B cell (primary cell): ENCODE results near the gene CMC4. TPM values are rescaled to one million over a fixed set of nuclear protein-coding genes. Genes with fewer than 3 reads are reported as not detected.

ENCODE experiments used
- ATAC-seq: fragments of 200-7000 bp; cut with Tn5 transposase; one replicate; pipeline ENCODE4 v1.10.0; 2021; ENCODE audit warnings: low read depth, mild to moderate bottlenecking, moderate number of reproducible peaks, moderate library complexity
- CTCF ChIA-PET: fragments of 350-600 bp; sonication (Branson Sonifier 250); formaldehyde crosslinking; loops from one replicate; lab custom pipeline; 2021; ENCODE audit warnings: antibody characterized with exemption, inconsistent platforms; lab: Charles Lee
- POLR2A ChIA-PET: fragments of 350-600 bp; sonication (Branson Sonifier 250); formaldehyde crosslinking; loops from one replicate; lab custom pipeline; 2021; ENCODE audit warnings: antibody characterized with exemption; lab: Charles Lee
- DNase-seq: peaks from one replicate; pipeline ENCODE4 v3.0.0; 2013
- H2AFZ ChIP-seq: 2 replicates; pipeline ENCODE4 v1.6.1; 2012; ENCODE audit warnings: mild to moderate bottlenecking, low read depth, low read length; ENCODE audit not compliant: insufficient read depth, poor library complexity, severe bottlenecking
- H3K27ac ChIP-seq, 2 donors: 1 replicate in 1 of 2; 2 replicates in 1 of 2; pipeline ENCODE4 v1.5.1; 2012 to 2013; ENCODE audit warnings: low read length in 2 of 2, mild to moderate bottlenecking in 2 of 2, moderate library complexity in 1 of 2
- H3K27me3 ChIP-seq, 4 experiments: fragments of 200-600 bp in 1 of 4; sonication (generic) in 1 of 4; replicated peaks in 1 of 4; 1 replicate in 2 of 4; 2 replicates in 2 of 4; pipeline versions ENCODE4 v1.6.1 to v1.7.0; 2013 to 2016; ENCODE audit warnings: low read length in 3 of 4, mild to moderate bottlenecking in 2 of 4, mixed read lengths in 1 of 4, moderate library complexity in 1 of 4; ENCODE audit not compliant: insufficient read depth in 4 of 4, control insufficient read depth in 3 of 4; ENCODE audit errors: control extremely low read depth in 1 of 4
- H3K36me3 ChIP-seq, 2 experiments: replicated peaks in 1 of 2; 1 replicate in 1 of 2; 2 replicates in 1 of 2; pipeline versions ENCODE4 v1.6.1 to v1.7.1; 2013; ENCODE audit warnings: low read length in 1 of 2; ENCODE audit not compliant: insufficient read depth in 2 of 2, control insufficient read depth in 1 of 2; ENCODE audit errors: control extremely low read depth in 1 of 2, extremely low read depth in 1 of 2
- H3K4me1 ChIP-seq, 2 donors: fragments of 200-600 bp in 1 of 2; sonication (generic) in 1 of 2; 1 replicate in 1 of 2; 2 replicates in 1 of 2; pipeline versions ENCODE4 v1.5.1 to v1.6.1; 2013 to 2017; ENCODE audit warnings: low read length in 2 of 2; ENCODE audit not compliant: control insufficient read depth in 2 of 2, insufficient read depth in 2 of 2
- H3K4me2 ChIP-seq: replicated peaks from 2 replicates; pipeline ENCODE3; 2012; ENCODE audit warnings: mild to moderate bottlenecking, low read depth, low read length; ENCODE audit not compliant: poor library complexity, severe bottlenecking
- H3K4me3 ChIP-seq, 5 experiments: fragments of 200-600 bp in 1 of 5; sonication (generic) in 1 of 5; 1 replicate in 3 of 5; 2 replicates in 2 of 5; pipeline versions ENCODE4 v1.5.1 to v1.7.0; 2011 to 2016; ENCODE audit warnings: low read length in 4 of 5, mild to moderate bottlenecking in 4 of 5, low read depth in 2 of 5, control low read depth in 1 of 5, moderate library complexity in 1 of 5; ENCODE audit not compliant: insufficient read depth in 1 of 5; ENCODE audit errors: control extremely low read depth in 1 of 5, extremely low read depth in 1 of 5
- H3K79me2 ChIP-seq: fragments of 200-600 bp; sonication (generic); one replicate; pipeline ENCODE4 v1.6.0; 2016; ENCODE audit warnings: low read length; ENCODE audit not compliant: control insufficient read depth, insufficient read depth
- H3K9ac ChIP-seq: fragments of 200-600 bp; sonication (generic); 2 replicates; pipeline ENCODE4 v1.6.1; 2017; ENCODE audit warnings: mild to moderate bottlenecking, low read length, moderate library complexity
- H3K9me3 ChIP-seq, 3 donors: one replicate each; pipeline versions ENCODE4 v1.6.1 to v1.7.1; 2013; ENCODE audit warnings: low read length in 2 of 3; ENCODE audit not compliant: control insufficient read depth in 2 of 3, insufficient read depth in 1 of 3; ENCODE audit errors: control extremely low read depth in 1 of 3
- H4K20me1 ChIP-seq: 2 replicates; pipeline ENCODE4 v1.6.0; 2012; ENCODE audit warnings: mild to moderate bottlenecking, low read length; ENCODE audit not compliant: insufficient read depth, control insufficient read depth, poor library complexity, severe bottlenecking
- H3K27ac Mint-ChIP-seq: one replicate; pipeline ENCODE4 v1.8.0; 2021; ENCODE audit warnings: mixed read lengths
- H3K27me3 Mint-ChIP-seq: one replicate; pipeline ENCODE4 v1.8.0; 2021; ENCODE audit warnings: mixed read lengths
- H3K4me1 Mint-ChIP-seq: one replicate; pipeline ENCODE4 v1.8.0; 2021; ENCODE audit warnings: mixed read lengths
- H3K4me3 Mint-ChIP-seq: one replicate; pipeline ENCODE4 v1.8.0; 2021; ENCODE audit warnings: mixed read lengths
- H3K9me3 Mint-ChIP-seq: one replicate; pipeline ENCODE4 v1.8.0; 2022; ENCODE audit warnings: mixed read lengths; ENCODE audit not compliant: insufficient read depth
- CTCF ChIP-seq: fragments of 200-600 bp; IDR thresholded peaks from one replicate; pipeline ENCODE4 v1.8.0; 2022; ENCODE audit warnings: antibody characterized with exemption, mild to moderate bottlenecking
- EZH2 ChIP-seq: IDR thresholded peaks from 2 replicates; pipeline ENCODE4 v1.6.1; 2012; ENCODE audit warnings: borderline replicate concordance, low read depth, mild to moderate bottlenecking, moderate library complexity, low read length; ENCODE audit not compliant: insufficient read depth, poor library complexity, severe bottlenecking
- WGBS: methylation state at CpG from one replicate; pipeline ENCODE4 v1.1.5; 2013; ENCODE audit warnings: missing lambda C conversion rate; ENCODE audit not compliant: insufficient coverage; 5-methylcytosine and 5-hydroxymethylcytosine counted together
- intact Hi-C: fragments of 100-400 bp; cut with micrococcal nuclease; formaldehyde crosslinking; loops from one replicate; pipeline ENCODE4 v1.10.0; 2022
- polyA plus RNA-seq: library from polyadenylated mRNA; depleted of rRNA; stranded (reverse); fragments of >200 nt; gene quantifications from 2 replicates; pipeline ENCODE4 v1.2.3, GENCODE V29; 2012
- total RNA-seq, 2 donors: library from RNA; stranded (reverse); fragments of 120-200 nt in 1 of 2; gene quantifications; 1 replicate in 1 of 2; 2 replicates in 1 of 2; pipeline versions ENCODE4 v1.2.3 to v1.2.4, GENCODE V29; 2013 to 2022

Gene CMC4
- total and polyA plus RNA-seq, 2 donors (not counting 1 experiment from before 2014, with no cell fraction given): 6.0 to 10.1 TPM

DNA sequence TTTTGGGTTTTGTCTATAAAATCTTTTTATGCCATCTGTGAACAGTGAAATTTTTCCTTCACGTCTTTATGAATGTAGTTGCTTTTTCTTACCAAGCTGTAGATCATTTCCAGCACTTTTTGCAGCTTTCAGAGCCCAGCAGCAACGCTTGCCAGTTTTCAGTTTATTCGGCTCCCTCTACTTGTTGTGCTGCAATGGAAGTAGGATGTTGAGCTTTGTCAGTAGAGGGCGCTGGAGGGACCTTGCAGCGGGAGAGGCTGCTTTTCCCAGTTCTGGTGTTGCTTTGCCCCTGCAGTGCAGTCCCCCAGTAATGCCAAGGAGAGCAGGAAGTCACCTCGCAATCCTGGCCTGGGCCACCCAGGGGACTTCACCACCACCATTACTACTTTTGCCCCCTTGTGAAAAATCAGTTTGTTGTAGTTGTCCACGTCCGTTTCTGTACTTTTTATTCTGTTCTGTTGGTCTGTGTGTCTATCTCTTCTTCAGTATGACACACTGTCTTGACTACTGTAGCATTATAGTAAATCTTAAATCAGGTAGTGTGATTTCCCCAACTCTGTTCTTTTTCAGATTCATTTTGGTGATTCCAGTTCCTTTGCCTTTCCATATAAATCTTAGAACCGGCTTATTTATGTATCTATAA, 21.8 kb downstream of the CMC4 start:
- CTCF ChIA-PET: interaction anchor here (0.6 to 1.5 kb wide), 4 partner anchors 10 to 23 kb away, joined by 3 read pairs; partner anchors contain the start of gene BRCC3
- Mint-ChIP-seq H3K9me3 (no peaks in the 10 kb centered on the region), H3K4me3 (no peak overlapping the region), H3K27ac (no peak overlapping the region), H3K27me3 (no peaks in the 10 kb centered on the region), H3K4me1 (peaks cover 4% of the 10 kb centered on the region)
- peaks cover 4% of the 10 kb centered on the region for H4K20me1 ChIP-seq
- TF ChIP-seq CTCF (peak; percentile 59), EZH2 (no peak)
- POLR2A ChIA-PET: no interaction called here
- DNase-seq: peak; percentile 46
- H3K4me3 ChIP-seq: no peak overlapping the region
- H3K36me3 ChIP-seq: peaks cover 0 to 32% of the 10 kb centered on the region in 2 experiments
- peaks cover under 1% of the 10 kb centered on the region for H3K79me2 ChIP-seq
- no peak overlapping the region for H3K27ac ChIP-seq
- no peak overlapping the region for H3K4me2 ChIP-seq
- H3K4me1 ChIP-seq: no peaks in the 10 kb centered on the region
- H2AFZ ChIP-seq: no peak overlapping the region
- ATAC-seq: no peak
- WGBS: no CpG with 5 or more reads among the region's 9 CpGs
- no peaks in the 10 kb centered on the region for H3K9me3 ChIP-seq
- no peak overlapping the region for H3K9ac ChIP-seq
- no peaks in the 10 kb centered on the region for H3K27me3 ChIP-seq
- intact Hi-C loops: no loop called here

DNA sequence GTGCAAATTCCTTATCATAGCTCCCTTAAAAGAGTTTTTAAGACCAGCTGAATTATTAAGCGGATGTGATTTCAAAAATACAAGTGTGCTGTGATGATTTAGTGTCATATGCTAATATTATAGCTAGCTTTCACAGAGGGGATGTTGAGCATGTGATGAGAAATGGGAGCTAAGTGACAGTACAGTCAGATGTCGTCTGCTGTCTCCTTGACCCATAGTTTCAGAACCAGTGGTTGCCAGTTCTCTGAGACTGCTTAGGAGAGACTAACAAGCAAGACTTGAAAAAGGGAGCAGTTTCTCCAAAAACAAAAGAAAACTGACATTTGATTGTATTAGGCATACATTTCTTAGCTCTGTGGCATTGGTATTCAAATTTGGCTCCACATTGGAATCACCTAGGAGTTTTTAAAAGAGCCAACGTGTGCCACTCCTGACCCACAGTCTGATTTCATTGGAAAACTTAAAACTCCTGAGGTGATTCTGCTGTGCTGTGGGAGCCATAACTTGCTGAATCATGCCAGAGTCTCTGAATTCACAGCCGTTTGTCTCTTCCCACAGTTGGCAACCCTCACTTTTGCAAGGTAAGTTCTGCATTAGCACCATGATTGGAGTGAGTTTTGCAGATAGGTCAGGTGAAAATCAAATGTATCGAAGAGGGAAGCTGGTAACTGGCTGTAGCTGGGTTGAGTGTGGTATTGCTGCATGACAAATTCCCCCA, 24.0 kb downstream of the CMC4 start:
- intact Hi-C loops: no loop called here
- H3K4me3 Mint-ChIP-seq: no peak overlapping the region

More for the DNA sequence above, 24.0 kb downstream of the CMC4 start:
- ChIA-PET CTCF (interaction anchor here (0.9 to 1.7 kb wide), 2 partner anchors 10 kb away, joined by 3 to 9 read pairs; no protein-coding TSS in a partner anchor), POLR2A (no interaction called here)
- no peak for ATAC-seq
- no peaks in the 10 kb centered on the region for H3K27me3 Mint-ChIP-seq
- H3K9me3 Mint-ChIP-seq: no peaks in the 10 kb centered on the region
- H3K4me2 ChIP-seq: no peak overlapping the region
- peaks cover 12% of the 10 kb centered on the region for H4K20me1 ChIP-seq
- TF ChIP-seq CTCF (no peak), EZH2 (no peak)
- WGBS: 86% methylated on average over 1 of the region's 5 CpGs
- no peaks in the 10 kb centered on the region for H3K9me3 ChIP-seq
- no peak overlapping the region for H3K9ac ChIP-seq
- H3K4me1 ChIP-seq: no peaks in the 10 kb centered on the region
- H3K79me2 ChIP-seq: peaks cover 12% of the 10 kb centered on the region
- H3K36me3 ChIP-seq: peaks cover 0 to 19% of the 10 kb centered on the region in 2 experiments
- H3K27ac ChIP-seq: no peak overlapping the region
- peaks cover 5% of the 10 kb centered on the region for H3K4me1 Mint-ChIP-seq
- H3K27ac Mint-ChIP-seq: no peak overlapping the region
- no peak overlapping the region for H3K4me3 ChIP-seq
- no peaks in the 10 kb centered on the region for H3K27me3 ChIP-seq
- H2AFZ ChIP-seq: no peak overlapping the region
- no peak for DNase-seq
